IMR-90 (cell line): Measurements from ENCODE around the gene TARS3. TPM values are rescaled to one million over a fixed set of nuclear protein-coding genes. Genes with fewer than 3 reads are reported as not detected.

ENCODE experiments used
- ATAC-seq: fragments of 200-7000 bp; cut with Tn5 transposase; 2 replicates; pipeline ENCODE4 v1.9.1; 2020; ENCODE audit warnings: low read depth, mild to moderate bottlenecking, moderate library complexity
- BruUV-seq: library from RNA; stranded (reverse); fragments of 400-500 nt; replicated peaks from 2 replicates; lab custom pipeline; 2021; lab: Mats Ljungman, UMichigan
- CTCF ChIA-PET: fragments of 300-600 bp; formaldehyde crosslinking; extraction: SDS; loops from one replicate; lab custom pipeline; 2021; ENCODE audit warnings: antibody characterized with exemption; lab: Yijun Ruan, JAX
- POLR2A ChIA-PET: fragments of 300-600 bp; sonication (Branson Sonifier 250); formaldehyde crosslinking; loops from one replicate; lab custom pipeline; 2022; ENCODE audit warnings: antibody characterized with exemption; ENCODE audit not compliant: unreplicated experiment; lab: Charles Lee
- DNase-seq: peaks from one replicate; pipeline ENCODE4 v3.0.0; 2013
- H2AFZ ChIP-seq: replicated peaks from 2 replicates; pipeline ENCODE3; 2013; ENCODE audit warnings: low read length, mild to moderate bottlenecking; ENCODE audit not compliant: poor library complexity
- H2AK5ac ChIP-seq: 2 replicates; pipeline ENCODE4 v1.6.1; 2013; ENCODE audit warnings: low read depth, low read length, inconsistent platforms
- H2AK9ac ChIP-seq: replicated peaks from 2 replicates; pipeline ENCODE3; 2013; ENCODE audit warnings: mild to moderate bottlenecking, low read depth, low read length, moderate library complexity; ENCODE audit not compliant: poor library complexity
- H2BK120ac ChIP-seq: 2 replicates; pipeline ENCODE4 v1.6.1; 2013; ENCODE audit warnings: low read depth, low read length, inconsistent platforms
- H2BK15ac ChIP-seq: 3 replicates; pipeline ENCODE4 v1.6.1; 2013; ENCODE audit warnings: low read depth, low read length, inconsistent platforms
- H2BK20ac ChIP-seq: 2 replicates; pipeline ENCODE4 v1.6.1; 2013; ENCODE audit warnings: low read depth, mild to moderate bottlenecking, inconsistent platforms, low read length, moderate library complexity
- H2BK5ac ChIP-seq: 2 replicates; pipeline ENCODE4 v1.6.1; 2013; ENCODE audit warnings: mild to moderate bottlenecking, low read depth, low read length, inconsistent platforms; ENCODE audit not compliant: poor library complexity, severe bottlenecking
- H3K14ac ChIP-seq: replicated peaks from 2 replicates; pipeline ENCODE4 v1.6.1; 2013; ENCODE audit warnings: low read depth, low read length, inconsistent platforms
- H3K18ac ChIP-seq: 2 replicates; pipeline ENCODE4 v1.6.1; 2013; ENCODE audit warnings: low read depth, low read length, control low read depth
- H3K23ac ChIP-seq: 2 replicates; pipeline ENCODE4 v1.6.1; 2013; ENCODE audit warnings: low read depth, low read length, inconsistent platforms
- H3K27ac ChIP-seq: 2 replicates; pipeline ENCODE4 v1.5.1; 2013; ENCODE audit warnings: mild to moderate bottlenecking, control low read depth, low read length; ENCODE audit not compliant: insufficient read depth
- H3K27me3 ChIP-seq: 2 replicates; pipeline ENCODE4 v1.6.1; 2013; ENCODE audit warnings: low read length; ENCODE audit not compliant: control insufficient read depth, insufficient read depth
- H3K36me3 ChIP-seq: 2 replicates; pipeline ENCODE4 v1.6.1; 2013; ENCODE audit warnings: low read length, mixed read lengths; ENCODE audit not compliant: control insufficient read depth, insufficient read depth
- H3K4ac ChIP-seq: 2 replicates; pipeline ENCODE4 v1.6.1; 2013; ENCODE audit warnings: low read depth, low read length, inconsistent platforms
- H3K4me1 ChIP-seq: 2 replicates; pipeline ENCODE4 v1.6.1; 2013; ENCODE audit warnings: low read length, mixed read lengths; ENCODE audit not compliant: control insufficient read depth, insufficient read depth
- H3K4me2 ChIP-seq: 2 replicates; pipeline ENCODE4 v1.6.1; 2013; ENCODE audit warnings: low read depth, mild to moderate bottlenecking, control low read depth, low read length, moderate library complexity
- H3K4me3 ChIP-seq: 2 replicates; pipeline ENCODE4 v1.5.1; 2013; ENCODE audit warnings: low read depth, mild to moderate bottlenecking, control low read depth, low read length, moderate library complexity; ENCODE audit not compliant: insufficient read depth
- H3K56ac ChIP-seq: 2 replicates; pipeline ENCODE4 v1.6.1; 2013; ENCODE audit warnings: low read length, inconsistent platforms; ENCODE audit not compliant: insufficient read depth; ENCODE audit errors: extremely low read depth
- H3K79me1 ChIP-seq, 2 experiments: 2 replicates each; pipeline ENCODE4 v1.6.1; 2013; ENCODE audit warnings: low read length in 2 of 2, inconsistent platforms in 1 of 2, low read depth in 1 of 2
- H3K9ac ChIP-seq: 2 replicates; pipeline ENCODE4 v1.6.1; 2013; ENCODE audit warnings: low read depth, low read length, control low read depth
- H3K9me1 ChIP-seq: 2 replicates; pipeline ENCODE4 v1.6.1; 2013; ENCODE audit warnings: low read length, inconsistent platforms; ENCODE audit not compliant: insufficient read depth
- H3K9me3 ChIP-seq: 2 replicates; pipeline ENCODE4 v1.6.1; 2013; ENCODE audit warnings: low read length; ENCODE audit not compliant: control insufficient read depth, insufficient read depth
- H4K20me1 ChIP-seq: 2 replicates; pipeline ENCODE4 v1.6.1; 2013; ENCODE audit warnings: low read length, inconsistent platforms; ENCODE audit not compliant: insufficient read depth
- H4K5ac ChIP-seq: 2 replicates; pipeline ENCODE4 v1.6.1; 2013; ENCODE audit warnings: mild to moderate bottlenecking, low read depth, low read length, control low read depth
- H4K8ac ChIP-seq, 2 experiments: 2 replicates each; pipeline ENCODE4 v1.6.1; 2013; ENCODE audit warnings: low read depth in 2 of 2, low read length in 2 of 2, control low read depth in 1 of 2, inconsistent platforms in 1 of 2
- H4K91ac ChIP-seq: 2 replicates; pipeline ENCODE4 v1.6.1; 2013; ENCODE audit warnings: low read depth, low read length, inconsistent platforms; ENCODE audit not compliant: insufficient read depth
- BHLHE40 ChIP-seq: fragments of 150-350 bp; IDR thresholded peaks from 2 replicates; pipeline ENCODE4 v1.6.1; 2016; ENCODE audit warnings: mild to moderate bottlenecking, low read depth, low read length
- CEBPB ChIP-seq: IDR thresholded peaks from 2 replicates; pipeline ENCODE4 v1.6.1; 2012; ENCODE audit warnings: low read depth, low read length, improper control_type of control experiment
- RAD21 ChIP-seq: IDR thresholded peaks from 2 replicates; pipeline ENCODE4 v1.6.1; 2012; ENCODE audit warnings: low read length, improper control_type of control experiment
- WGBS, 2 experiments: methylation state at CpG; one replicate each; pipeline versions ENCODE4 v1.1.5 to v1.1.7; 2013; ENCODE audit warnings: missing lambda C conversion rate in 2 of 2; ENCODE audit not compliant: insufficient read length in 1 of 2; ENCODE audit errors: extremely low coverage in 2 of 2; 5-methylcytosine and 5-hydroxymethylcytosine counted together
- dilution Hi-C: fragments of 300-500 bp; cut with HindIII; formaldehyde crosslinking; loops from one replicate; pipeline ENCODE4 v1.14.3; 2018; ENCODE audit warnings: low sequenced_read_pairs; ENCODE audit not compliant: unreplicated experiment
- in situ Hi-C: fragments of 300-500 bp; cut with MboI; formaldehyde crosslinking; loops from 3 replicates; pipeline ENCODE4 v1.14.3; 2019; ENCODE audit warnings: low sequenced_read_pairs, inconsistent platforms, mixed read lengths
- intact Hi-C: fragments of 100-400 bp; cut with micrococcal nuclease; formaldehyde crosslinking; loops from 2 replicates; pipeline ENCODE4 v1.10.0; 2022
- polyA plus RNA-seq, 3 experiments: library from polyadenylated mRNA; depleted of rRNA; stranded (reverse); fragments of >200 nt; gene quantifications; 2 replicates each; pipeline ENCODE4 v1.2.3, GENCODE V29; 2012; ENCODE audit warnings: low replicate concordance in 1 of 3
- total RNA-seq: library from RNA; depleted of rRNA; stranded (reverse); fragments of >200 nt; gene quantifications from 2 replicates; pipeline ENCODE4 v1.2.3, GENCODE V29; 2012

The TARS3 gene
- total and polyA plus RNA-seq, 2 of the 4 experiments (the other 2 are of a cell fraction), result 3.4 to 9.3 TPM

GRCh38 chr15:101669744-101670143 is 54.5 kb downstream of the TARS3 start:
- Histone ChIP-seq H3K14ac (0 out of 2 replicates have a peak overlapping the region, but pooled peaks have one; percentile 29), H3K36me3 (peaks cover 28% of the 10 kb centered on the region), H3K27me3 (no peaks in the 10 kb centered on the region), H4K8ac (0 out of 4 replicates have a peak overlapping the region, but pooled peaks of 1 of the 2 experiments have one; percentile 9), H3K9me3 (peaks cover 5% of the 10 kb centered on the region; the same call in 1 of the 2 replicates), H2AFZ (no peak overlapping the region), H3K27ac (no peak overlapping the region), H3K9me1 (peaks cover 13% of the 10 kb centered on the region), H2BK20ac (0 out of 2 replicates have a peak overlapping the region, but pooled peaks have one; percentile 25), H2AK5ac (peak overlapping the region; percentile 54; the same call in 1 of the 2 replicates), H3K23ac (no peak overlapping the region), H3K18ac (no peak overlapping the region), H4K91ac (no peak overlapping the region), H3K4me1 (peaks cover 4% of the 10 kb centered on the region), H3K56ac (no peak overlapping the region), H2AK9ac (no peak overlapping the region), H2BK15ac (no peak overlapping the region), H3K9ac (no peak overlapping the region), H4K5ac (no peak overlapping the region), H3K4me2 (no peak overlapping the region), H4K20me1 (no peaks in the 10 kb centered on the region), H2BK120ac (no peak overlapping the region; the same call in 1 of the 2 replicates), H3K4ac (no peak overlapping the region), H3K4me3 (no peak overlapping the region), H2BK5ac (peak overlapping the region; percentile 17), H3K79me1 (peaks cover 0 to 12% of the 10 kb centered on the region in 2 experiments; a peak in 3 of 4 replicates)
- POLR2A ChIA-PET, result no interaction called here
- TF ChIP-seq RAD21, result no peak
- no peak for TF ChIP-seq BHLHE40
- TF ChIP-seq CEBPB, result peak; percentile 76; the same call in 1 of the 2 replicates
- intact Hi-C loops, result no loop called here
- CTCF ChIA-PET, result no interaction called here
- dilution Hi-C loops, result no loop called here
- BruUV-seq, result no TSS peak
- DNase-seq, result no peak
- WGBS, 2 experiments, result no CpG with 5 or more reads among the region's 3 CpGs
- in situ Hi-C loops, result no loop called here
- ATAC-seq, result peak; percentile 14; the same call in 1 of the 2 replicates
